C1 segment of cervical spinal cord (tissue), 14 donors: ENCODE data around the gene ATG16L1.
A peak's percentile ranks its signal among the peaks of the same experiment; 100 is the strongest.
"Not testable (repeated sequence)": the region's sequence is repeated elsewhere in the genome, so short reads cannot be mapped to it uniquely, and the experiment has no call there.

Experiments
- DNase-seq, 14 donors: peaks; one replicate each; lab custom pipeline; 2025; lab: John Stamatoyannopoulos, UW

ATG16L1 gene

GRCh38 chr2:233331536-233331935, 80.1 kb downstream of the ATG16L1 start:
- peak in 10 of 14 donors; percentile 14 to 71 (median 50) for DNase-seq

- DNase-seq: no peak
Measured at GRCh38 chr2:233332125-233332524, 80.7 kb downstream of the ATG16L1 start.

- no peak for DNase-seq
Measured at GRCh38 chr2:233334915-233335314, 83.4 kb downstream of the ATG16L1 start.

GRCh38 chr2:233336091-233336490, 84.6 kb downstream of the ATG16L1 start:
- DNase-seq: not testable (repeated sequence)

GRCh38 chr2:233336541-233336940, 85.1 kb downstream of the ATG16L1 start:
- DNase-seq: no peak

- DNase-seq: no peak
Measured at GRCh38 chr2:233338046-233338445, 86.6 kb downstream of the ATG16L1 start.

GRCh38 chr2:233338812-233339368, 87.4 kb downstream of the ATG16L1 start:
- no peak for DNase-seq

- DNase-seq: no peak
Measured at GRCh38 chr2:233339427-233339826, 88.0 kb downstream of the ATG16L1 start.

GRCh38 chr2:233341296-233341695, 89.8 kb downstream of the ATG16L1 start:
- DNase-seq: no peak

GRCh38 chr2:233342301-233342700, 90.8 kb downstream of the ATG16L1 start:
- no peak for DNase-seq

GRCh38 chr2:233343171-233343705, 91.8 kb downstream of the ATG16L1 start:
- no peak for DNase-seq
